GOT3 (cell line): ENCODE results near the gene LAIR2.
A peak's percentile ranks its signal among the peaks of the same experiment; 100 is the strongest.
"Not testable (repeated sequence)": the region's sequence is repeated elsewhere in the genome, so short reads cannot be mapped to it uniquely, and the experiment has no call there.

Source experiments
- DNase-seq: peaks from one replicate; lab custom pipeline; 2025; ENCODE audit warnings: mixed read lengths; lab: John Stamatoyannopoulos, UW

LAIR2 gene

DNA sequence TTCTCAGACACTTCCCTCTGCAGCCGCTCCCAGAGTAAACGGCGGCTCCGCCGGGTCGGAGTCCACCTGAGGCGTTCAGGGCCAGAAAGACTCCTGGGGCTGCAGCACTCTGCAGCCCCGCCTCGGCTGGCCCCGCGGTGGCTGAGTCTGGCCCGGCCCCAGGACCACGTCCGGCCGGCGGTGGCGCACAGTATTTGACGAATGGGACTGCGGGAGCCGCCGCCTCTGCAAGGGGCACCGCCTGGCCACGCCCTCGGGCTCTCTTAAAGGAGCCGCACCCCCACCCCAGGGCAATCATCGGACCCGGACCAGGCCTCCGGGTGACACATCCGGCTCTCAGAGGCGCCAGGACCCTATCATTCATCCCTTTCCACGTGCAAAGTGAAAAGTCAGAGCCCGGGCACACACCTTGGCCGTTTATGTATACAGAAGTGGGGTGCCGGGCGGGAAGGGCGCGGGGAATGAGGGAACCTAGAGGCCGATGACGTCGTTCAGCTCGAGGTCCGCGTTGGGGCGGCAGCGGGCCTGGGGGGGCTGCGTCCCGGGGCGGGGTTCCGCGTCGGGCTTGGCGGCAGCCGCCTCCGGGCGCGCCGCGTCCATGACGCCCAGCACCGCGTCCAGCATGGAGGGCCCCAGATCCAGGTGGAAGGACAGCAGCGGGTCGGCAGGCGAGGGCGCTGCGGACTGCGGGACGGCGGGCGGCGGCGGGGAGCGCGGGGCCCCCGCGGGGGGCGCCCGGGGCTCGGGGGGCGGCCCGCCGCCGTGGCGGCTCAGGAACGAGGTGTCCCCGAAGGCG is 37.8 kb upstream of the LAIR2 start:
- DNase-seq, result peak; percentile 61

DNA sequence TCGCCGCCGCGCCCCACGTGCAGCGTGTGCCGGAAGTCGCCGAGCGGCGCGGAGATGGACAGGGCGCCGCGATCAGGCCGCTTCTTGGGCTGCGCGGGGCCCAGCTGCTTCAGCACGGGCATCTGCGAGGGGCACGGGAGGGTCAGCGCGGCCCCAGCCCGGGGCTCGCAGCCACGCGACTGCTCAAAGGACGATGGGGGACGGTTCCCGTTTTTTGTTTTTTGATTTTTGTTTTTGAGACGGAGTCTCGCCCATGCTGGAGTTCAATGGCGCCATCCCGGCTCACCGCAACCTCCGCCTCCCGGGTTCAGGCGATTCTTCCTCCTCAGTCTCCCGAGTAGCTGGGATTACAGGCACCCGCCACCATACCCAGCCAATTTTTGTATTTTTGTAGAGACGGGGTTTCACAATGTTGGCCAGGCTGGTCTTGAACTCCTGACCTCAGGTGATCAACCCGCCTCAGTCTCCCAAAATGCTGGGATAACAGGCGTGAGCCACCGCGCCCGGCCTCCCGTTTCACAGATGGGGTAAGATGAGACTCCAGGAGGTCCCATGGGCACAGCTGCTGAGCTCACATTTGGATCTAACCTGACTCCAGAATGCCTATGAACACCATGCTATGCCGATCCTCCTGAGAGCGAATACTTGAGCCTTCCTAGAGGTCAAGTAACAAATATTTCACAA is 37.1 kb upstream of the LAIR2 start:
- DNase-seq, result no peak

DNA sequence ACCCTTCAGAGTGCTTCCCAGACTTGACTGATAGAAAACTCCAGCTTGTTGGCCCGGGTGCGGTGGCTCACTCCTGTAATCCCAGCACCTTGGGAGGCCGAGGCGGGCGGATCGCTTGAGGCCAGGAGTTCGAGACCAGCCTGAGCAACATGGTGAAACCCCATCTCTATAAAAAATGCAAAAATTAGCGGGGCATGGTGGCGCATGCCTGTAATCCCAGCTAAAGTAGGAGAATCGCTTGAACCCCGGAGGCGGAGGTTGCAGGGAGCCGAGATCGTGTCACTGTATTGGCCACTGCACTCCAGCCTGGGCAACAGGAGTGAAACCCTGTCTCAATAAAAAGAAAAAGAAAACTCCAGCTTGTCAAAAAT is 36.5 kb upstream of the LAIR2 start:
- not testable (repeated sequence) for DNase-seq

- DNase-seq, result no peak
Observed at GRCh38 chr19:54469496-54469934, 33.1 kb upstream of the LAIR2 start.

- DNase-seq, result no peak
Observed at GRCh38 chr19:54470276-54470887, 32.2 kb upstream of the LAIR2 start.

- DNase-seq, result no peak
Observed at GRCh38 chr19:54470991-54471782, 31.4 kb upstream of the LAIR2 start.

DNA sequence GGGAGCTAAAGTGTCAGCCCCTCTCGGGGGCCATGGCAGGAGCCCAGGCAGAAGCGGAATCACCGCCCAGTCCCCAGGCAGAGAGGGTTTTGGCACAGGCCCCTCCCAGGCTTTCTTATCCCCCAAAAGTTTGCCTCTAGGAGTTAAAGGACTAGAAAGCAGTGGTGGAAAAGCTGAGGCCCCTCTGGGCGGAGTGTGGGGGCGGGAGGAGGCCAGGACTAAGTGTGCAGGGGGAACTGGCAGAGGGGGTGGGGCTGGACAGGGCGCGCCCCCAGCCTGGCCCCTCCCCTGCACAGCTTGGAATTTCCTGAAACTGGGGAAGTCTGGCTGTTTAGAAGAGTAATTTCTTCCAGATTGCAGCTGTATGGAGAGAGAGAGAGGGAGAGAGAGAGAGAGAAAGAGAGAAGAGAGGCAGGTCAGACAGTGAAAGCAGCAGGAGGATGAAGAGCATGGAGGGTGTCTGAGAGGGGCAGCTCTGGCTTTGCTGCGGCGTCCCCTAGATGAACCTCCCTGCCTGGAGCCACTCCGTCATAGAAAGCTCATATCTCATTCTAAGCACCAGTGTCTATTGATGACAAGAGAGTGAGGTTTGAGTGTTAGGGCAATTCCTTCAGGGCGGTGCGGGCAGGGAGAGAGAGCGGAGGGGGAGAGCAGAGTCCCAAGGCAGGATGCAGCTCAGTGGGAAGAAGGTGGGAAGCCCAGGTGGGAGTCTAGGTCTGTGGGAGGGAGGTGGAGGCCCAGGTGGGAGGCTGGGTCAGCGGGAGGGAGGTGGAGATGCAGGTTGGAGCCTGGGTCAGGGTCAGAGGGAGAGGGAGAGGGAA is 29.4 kb upstream of the LAIR2 start, which contains the start of gene CDC42EP5:
CDC42EP5 (minus strand) TSS at position 226 of the 821 bp plus-strand sequence. CDS start 7,749 bp downstream, outside the sequence.
- no peak for DNase-seq

DNA sequence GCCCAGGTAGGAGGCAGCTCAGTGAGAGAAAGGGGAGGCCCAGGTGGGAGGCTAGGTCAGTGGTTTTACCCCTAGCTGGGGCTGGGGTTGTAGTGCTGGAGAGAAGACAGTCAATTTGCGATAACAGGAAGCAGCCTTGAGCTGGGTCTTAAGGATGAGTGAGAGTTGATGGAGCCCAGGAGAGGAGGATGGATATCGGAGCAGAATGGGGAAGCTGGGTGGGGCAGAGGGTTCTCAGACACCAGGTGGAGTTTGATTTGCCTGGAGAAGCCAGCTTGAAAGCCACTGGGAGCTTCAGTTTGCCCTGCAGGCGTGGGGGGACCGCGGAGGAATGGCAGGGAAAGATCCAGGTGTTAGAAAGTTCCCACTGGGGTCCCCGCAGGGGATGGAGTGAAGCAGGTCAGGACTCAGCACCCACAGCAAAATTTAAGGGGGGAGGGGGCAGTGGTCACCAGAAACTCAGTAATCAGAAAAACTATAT is 28.7 kb upstream of the LAIR2 start:
- no peak for DNase-seq

DNA sequence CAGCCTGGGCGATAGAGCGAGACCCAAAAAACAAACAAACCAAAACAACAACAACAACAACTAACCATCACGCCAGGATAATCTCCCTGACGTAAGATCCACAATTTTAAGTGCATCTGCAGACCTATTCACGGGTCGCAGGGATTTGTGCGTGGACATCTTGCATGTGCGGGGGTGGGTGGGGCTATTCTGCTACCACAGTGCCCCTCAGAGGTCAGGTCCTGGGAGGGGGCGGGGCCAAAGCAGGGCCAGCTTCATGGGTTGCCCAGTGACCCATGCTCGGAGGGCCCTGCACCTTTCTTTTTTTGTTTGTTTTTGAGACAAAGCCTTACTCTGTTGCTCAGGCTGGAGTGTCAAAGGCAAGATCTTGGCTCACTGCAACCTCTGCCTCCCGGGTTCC is 26.9 kb upstream of the LAIR2 start:
- no peak for DNase-seq

GRCh38 chr19:54477650-54478049 is 25.0 kb upstream of the LAIR2 start:
- DNase-seq, result no peak

- no peak for DNase-seq
Observed at GRCh38 chr19:54478677-54479266, 23.9 kb upstream of the LAIR2 start.

DNA sequence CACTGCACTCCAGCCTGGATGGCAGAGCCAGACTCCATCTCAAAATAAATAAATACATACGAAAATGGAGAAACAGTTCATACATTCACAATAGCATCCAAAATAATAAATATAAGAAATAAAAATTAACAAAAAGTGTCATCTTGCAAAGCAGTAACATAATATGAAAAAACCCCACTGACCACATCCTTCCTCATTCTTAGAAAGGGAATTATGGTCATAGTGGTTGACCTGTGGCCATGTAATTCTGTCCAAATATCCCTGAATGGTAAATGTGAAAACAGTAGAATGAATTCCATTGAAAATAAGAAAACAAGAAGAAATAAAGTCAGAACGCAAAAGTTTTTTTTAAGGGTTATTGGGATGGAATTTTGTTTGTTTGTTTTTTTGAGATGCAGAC is 22.6 kb upstream of the LAIR2 start:
- no peak for DNase-seq

DNA sequence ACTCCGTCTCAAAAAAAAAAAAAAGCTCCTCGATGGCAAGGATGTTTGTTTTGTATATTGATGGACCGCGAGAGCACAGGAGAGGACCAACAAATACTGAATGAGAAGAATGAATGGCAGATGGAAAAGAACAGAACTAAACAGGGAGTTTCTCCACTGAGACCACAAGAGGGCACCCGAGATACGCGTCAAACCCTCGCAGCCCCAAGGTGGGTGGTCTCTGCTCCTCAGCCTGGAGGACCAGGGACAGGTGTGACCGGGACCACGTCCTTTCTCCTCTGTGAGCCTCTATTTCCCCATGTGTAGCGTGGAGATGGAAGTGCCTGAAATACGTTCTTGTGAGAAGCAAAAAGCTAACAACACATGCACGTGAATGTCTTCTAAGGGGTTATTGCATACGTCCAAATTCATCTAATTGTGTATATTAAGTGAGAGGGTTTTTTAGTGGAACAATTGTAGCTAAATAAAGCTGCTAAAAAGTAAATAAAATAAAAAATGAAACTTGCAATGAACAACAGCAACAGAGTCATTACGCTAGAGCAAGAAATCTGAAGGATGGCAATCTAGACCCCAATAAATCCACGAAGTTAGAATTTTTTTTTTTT is 21.2 kb upstream of the LAIR2 start:
- no peak for DNase-seq

GRCh38 chr19:54482889-54483288 is 19.7 kb upstream of the LAIR2 start:
- no peak for DNase-seq

DNA sequence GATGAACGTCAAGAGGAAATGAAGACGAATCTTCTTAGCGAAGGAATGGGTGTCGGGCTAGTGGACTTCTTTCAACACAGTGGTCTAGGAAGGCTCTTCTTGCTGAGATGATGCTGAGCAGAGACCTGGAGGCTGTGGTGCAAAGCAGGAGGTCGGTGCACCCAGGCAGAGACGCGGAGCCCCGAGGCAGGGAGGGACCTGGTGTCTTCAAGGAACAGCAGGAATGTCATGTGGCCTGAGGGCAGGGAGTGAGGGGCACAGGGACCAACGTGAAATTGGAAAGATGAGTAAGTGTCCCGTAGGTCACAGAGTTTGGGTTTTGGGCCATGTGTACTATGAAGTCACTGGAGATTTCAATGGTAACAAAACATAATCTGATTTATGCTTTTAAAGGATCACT is 18.2 kb upstream of the LAIR2 start:
- no peak for DNase-seq

DNA sequence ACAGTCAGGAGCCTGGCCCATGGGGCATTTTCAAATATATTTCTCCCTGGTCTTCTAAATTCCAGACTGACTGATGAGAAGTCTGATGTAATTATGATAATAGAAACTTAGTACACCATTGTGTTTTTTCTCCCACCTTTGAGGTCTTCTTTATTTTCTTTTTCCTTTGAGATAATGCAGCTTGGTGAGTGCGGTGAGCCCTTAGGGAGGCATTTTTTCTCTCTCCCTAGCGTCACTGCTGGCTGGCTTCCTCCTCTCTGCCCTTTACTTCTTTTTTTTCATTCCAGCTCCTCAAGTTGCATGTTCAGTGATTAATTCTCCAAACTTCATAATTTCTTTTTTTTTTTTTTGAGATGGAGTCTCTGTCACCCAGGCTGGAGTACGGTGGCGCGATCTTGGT is 16.8 kb upstream of the LAIR2 start:
- DNase-seq, result no peak

- DNase-seq, result no peak
Observed at GRCh38 chr19:54489341-54489740, 13.3 kb upstream of the LAIR2 start.

DNA sequence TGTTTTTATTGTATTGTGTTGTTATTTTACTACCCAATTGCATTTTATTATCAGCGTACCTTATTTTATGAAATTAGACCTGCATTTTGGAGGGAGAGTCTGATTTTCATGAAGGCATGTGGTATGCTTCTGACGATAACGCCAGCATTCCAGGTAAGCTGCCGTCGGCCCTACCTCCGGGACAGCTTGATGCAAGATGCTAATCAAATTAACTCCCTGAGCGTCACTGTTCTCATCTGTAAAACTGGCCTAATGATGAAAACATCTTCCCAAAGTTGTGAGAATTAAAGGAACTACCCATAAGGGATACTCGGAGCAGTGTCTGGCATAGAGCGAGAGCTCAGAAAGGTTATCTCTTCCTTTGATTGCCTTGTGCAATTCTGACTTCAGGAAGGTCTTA is 12.9 kb upstream of the LAIR2 start:
- DNase-seq, result no peak

- DNase-seq, result no peak
Observed at GRCh38 chr19:54492568-54492967, 10.1 kb upstream of the LAIR2 start.

DNA sequence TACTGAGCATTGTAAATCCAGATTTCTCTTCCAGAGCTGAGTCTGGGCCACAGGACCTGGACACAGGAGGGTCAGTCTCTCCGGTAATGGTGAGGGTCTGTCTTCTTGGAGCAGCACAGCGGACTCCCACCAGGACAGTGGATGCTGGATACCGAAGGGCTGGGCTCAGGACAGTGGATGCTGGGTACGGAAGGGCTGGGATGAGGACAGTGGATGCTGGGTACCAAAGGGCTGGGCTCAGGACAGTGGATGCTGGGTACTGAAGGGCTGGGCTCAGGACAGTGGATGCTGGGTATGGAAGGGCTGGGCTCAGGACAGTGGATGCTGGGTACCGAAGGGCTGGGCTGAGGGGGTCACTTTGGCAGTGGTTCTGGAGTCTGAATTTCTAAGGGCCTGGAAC is 9.6 kb upstream of the LAIR2 start:
- DNase-seq, result not testable (repeated sequence)
